H9 (cell line): ENCODE results near the gene ITPRIPL2. TPM values are rescaled to one million over a fixed set of nuclear protein-coding genes. Genes with fewer than 3 reads are reported as not detected.

Experiments used
- DNase-seq: peaks from one replicate; pipeline ENCODE4 v3.0.0-alpha.2; 2017
- H2AFZ ChIP-seq: one replicate; pipeline ENCODE4 v1.6.1; 2013; ENCODE audit warnings: mild to moderate bottlenecking, low read length, control low read depth, moderate library complexity
- H2AK5ac ChIP-seq: 2 replicates; pipeline ENCODE4 v1.6.1; 2013; ENCODE audit warnings: low read length, control low read depth, mixed read lengths; ENCODE audit not compliant: insufficient read length
- H2BK120ac ChIP-seq: one replicate; pipeline ENCODE4 v1.6.1; 2013; ENCODE audit warnings: low read depth, mild to moderate bottlenecking, low read length, control low read depth, inconsistent platforms; ENCODE audit not compliant: poor library complexity, severe bottlenecking
- H2BK12ac ChIP-seq: 2 replicates; pipeline ENCODE4 v1.6.1; 2013; ENCODE audit warnings: low read length, control low read depth, mixed read lengths, low read depth; ENCODE audit not compliant: insufficient read length
- H2BK15ac ChIP-seq: 2 replicates; pipeline ENCODE4 v1.6.1; 2013; ENCODE audit warnings: low read depth, low read length, control low read depth
- H2BK20ac ChIP-seq: one replicate; pipeline ENCODE4 v1.6.1; 2013; ENCODE audit warnings: low read depth, mild to moderate bottlenecking, low read length, control low read depth, inconsistent platforms; ENCODE audit not compliant: poor library complexity, severe bottlenecking
- H2BK5ac ChIP-seq: 2 replicates; pipeline ENCODE4 v1.6.1; 2013; ENCODE audit warnings: low read length, control low read depth, mixed read lengths; ENCODE audit not compliant: insufficient read length
- H3K14ac ChIP-seq: 2 replicates; pipeline ENCODE4 v1.6.1; 2013; ENCODE audit warnings: low read length, control low read depth; ENCODE audit not compliant: insufficient read depth
- H3K18ac ChIP-seq: 2 replicates; pipeline ENCODE4 v1.6.1; 2013; ENCODE audit warnings: low read depth, mild to moderate bottlenecking, mixed read lengths, low read length, control low read depth; ENCODE audit not compliant: insufficient read length
- H3K23ac ChIP-seq: 2 replicates; pipeline ENCODE4 v1.6.1; 2013; ENCODE audit warnings: low read length, control low read depth, mixed read lengths, low read depth; ENCODE audit not compliant: insufficient read length
- H3K23me2 ChIP-seq: 2 replicates; pipeline ENCODE4 v1.6.1; 2013; ENCODE audit warnings: low read depth, mild to moderate bottlenecking, mixed read lengths, low read length, control low read depth; ENCODE audit not compliant: insufficient read length, poor library complexity, severe bottlenecking
- H3K27ac ChIP-seq: 2 replicates; pipeline ENCODE4 v1.5.1; 2013; ENCODE audit warnings: low read length, control low read depth, mixed read lengths, low read depth; ENCODE audit not compliant: insufficient read length
- H3K27me3 ChIP-seq: 2 replicates; pipeline ENCODE4 v1.6.1; 2013; ENCODE audit warnings: low read length, control low read depth, inconsistent platforms; ENCODE audit not compliant: insufficient read depth
- H3K4ac ChIP-seq: 2 replicates; pipeline ENCODE4 v1.6.1; 2013; ENCODE audit warnings: low read depth, mild to moderate bottlenecking, control low read depth, inconsistent platforms, low read length, moderate library complexity
- H3K4me1 ChIP-seq: 2 replicates; pipeline ENCODE4 v1.6.1; 2013; ENCODE audit warnings: low read length, control low read depth, inconsistent platforms; ENCODE audit not compliant: insufficient read depth
- H3K4me2 ChIP-seq: 2 replicates; pipeline ENCODE4 v1.6.1; 2013; ENCODE audit warnings: low read length, control low read depth, mixed read lengths; ENCODE audit not compliant: insufficient read length, insufficient read depth
- H3K56ac ChIP-seq: 2 replicates; pipeline ENCODE4 v1.6.1; 2013; ENCODE audit warnings: low read depth, mild to moderate bottlenecking, mixed read lengths, low read length, control low read depth; ENCODE audit not compliant: insufficient read length
- H3K79me1 ChIP-seq: 2 replicates; pipeline ENCODE4 v1.6.1; 2013; ENCODE audit warnings: low read depth, mild to moderate bottlenecking, moderate library complexity, low read length, control low read depth, inconsistent platforms; ENCODE audit not compliant: insufficient read depth, poor library complexity, severe bottlenecking
- H3K79me2 ChIP-seq: 2 replicates; pipeline ENCODE4 v1.6.1; 2013; ENCODE audit warnings: low read length, control low read depth, inconsistent platforms; ENCODE audit not compliant: insufficient read depth
- H3K9ac ChIP-seq: 2 replicates; pipeline ENCODE4 v1.6.1; 2013; ENCODE audit warnings: low read length, control low read depth, mixed read lengths; ENCODE audit not compliant: insufficient read length; ENCODE audit errors: extremely low read depth
- H3K9me3 ChIP-seq: one replicate; pipeline ENCODE4 v1.6.1; 2013; ENCODE audit warnings: low read depth, low read length, inconsistent platforms; ENCODE audit not compliant: control insufficient read depth
- H3T11ph ChIP-seq: one replicate; pipeline ENCODE4 v1.6.1; 2013; ENCODE audit warnings: mild to moderate bottlenecking, low read length, control low read depth, inconsistent platforms
- H4K20me1 ChIP-seq: one replicate; pipeline ENCODE4 v1.6.1; 2013; ENCODE audit not compliant: control insufficient read depth, insufficient read length, insufficient read depth
- H4K5ac ChIP-seq: 2 replicates; pipeline ENCODE4 v1.6.1; 2013; ENCODE audit warnings: low read depth, mild to moderate bottlenecking, mixed read lengths, low read length, control low read depth; ENCODE audit not compliant: insufficient read length
- H4K8ac ChIP-seq: replicated peaks from 2 replicates; pipeline ENCODE4 v1.6.1; 2013; ENCODE audit warnings: low read length, control low read depth, mixed read lengths, low read depth; ENCODE audit not compliant: insufficient read length
- H4K91ac ChIP-seq: 2 replicates; pipeline ENCODE4 v1.6.1; 2013; ENCODE audit warnings: low read depth, mild to moderate bottlenecking, moderate library complexity, mixed read lengths, low read length, control low read depth; ENCODE audit not compliant: insufficient read length
- H3K27ac Mint-ChIP-seq, 3 experiments: 2 replicates in 2 of 3; 3 replicates in 1 of 3; pipeline ENCODE4 v1.8.0; 2020 to 2021; ENCODE audit warnings: mixed read lengths in 3 of 3, mild to moderate bottlenecking in 1 of 3, moderate library complexity in 1 of 3
- H3K27me3 Mint-ChIP-seq: 2 replicates; pipeline ENCODE4 v1.8.0; 2021; ENCODE audit warnings: low read depth, mild to moderate bottlenecking, moderate library complexity, mixed read lengths
- H3K36me3 Mint-ChIP-seq, 3 experiments: 2 replicates in 2 of 3; 3 replicates in 1 of 3; pipeline ENCODE4 v1.8.0; 2020 to 2021; ENCODE audit warnings: low read depth in 3 of 3, mixed read lengths in 3 of 3; ENCODE audit not compliant: insufficient read depth in 1 of 3
- H3K4me1 Mint-ChIP-seq, 2 experiments: 2 replicates each; pipeline ENCODE4 v1.8.0; 2020; ENCODE audit warnings: mixed read lengths in 2 of 2
- H3K4me3 Mint-ChIP-seq, 2 experiments: 2 replicates in 1 of 2; 3 replicates in 1 of 2; pipeline ENCODE4 v1.8.0; 2020 to 2021; ENCODE audit warnings: mild to moderate bottlenecking in 2 of 2, mixed read lengths in 2 of 2, moderate library complexity in 1 of 2
- H3K9me3 Mint-ChIP-seq, 2 experiments: 2 replicates in 1 of 2; 3 replicates in 1 of 2; pipeline ENCODE4 v1.8.0; 2020; ENCODE audit warnings: mild to moderate bottlenecking in 2 of 2, mixed read lengths in 2 of 2, moderate library complexity in 1 of 2
- CTCF ChIP-seq: fragments of 200-600 bp; sonication (generic); conservative IDR thresholded peaks from 3 replicates; pipeline ENCODE4 v1.8.0; 2021; ENCODE audit warnings: antibody characterized with exemption, mild to moderate bottlenecking
- WGBS: extraction: QIAGEN DNeasy Blood & Tissue Kit; methylation state at CpG from one replicate; pipeline ENCODE4 v1.1.7; 2013; ENCODE audit warnings: missing lambda C conversion rate, low lambda C conversion rate, mixed read lengths; ENCODE audit not compliant: insufficient read length; ENCODE audit errors: extremely low coverage; 5-methylcytosine and 5-hydroxymethylcytosine counted together
- total RNA-seq: library from RNA; stranded (reverse); gene quantifications from 2 replicates; pipeline ENCODE4 v1.2.1, GENCODE V29; 2021

Gene ITPRIPL2
- total RNA-seq, 1 experiment from 2014 or later = 9.1 TPM

GRCh38 chr16:19139436-19140091, 25.8 kb downstream of the ITPRIPL2 start:
- no peak overlapping the region for H3K27ac Mint-ChIP-seq

More at GRCh38 chr16:19139436-19140091, 25.8 kb downstream of the ITPRIPL2 start:
- no CpG with 5 or more reads among the region's 5 CpGs for WGBS
- Histone ChIP-seq H2AFZ (no peak overlapping the region), H4K5ac (no peak overlapping the region), H4K91ac (no peak overlapping the region), H3K4ac (no peak overlapping the region), H3K9ac (no peak overlapping the region), H3K18ac (no peak overlapping the region), H4K20me1 (no peaks in the 10 kb centered on the region), H2BK5ac (no peak overlapping the region), H3K9me3 (no peaks in the 10 kb centered on the region), H2BK20ac (no peak overlapping the region), H2BK120ac (no peak overlapping the region), H3K4me2 (no peak overlapping the region), H4K8ac (no peak overlapping the region), H3K79me2 (no peaks in the 10 kb centered on the region), H3K79me1 (no peaks in the 10 kb centered on the region), H3K27ac (no peak overlapping the region), H3T11ph (no peak overlapping the region), H3K27me3 (no peaks in the 10 kb centered on the region), H2AK5ac (no peak overlapping the region), H3K4me1 (peaks cover 3% of the 10 kb centered on the region; the same call in 1 of the 2 replicates), H3K14ac (no peak overlapping the region), H2BK12ac (no peak overlapping the region), H3K56ac (no peak overlapping the region), H3K23me2 (no peaks in the 10 kb centered on the region), H3K23ac (no peak overlapping the region), H2BK15ac (no peak overlapping the region)
- peaks cover 15 to 17% of the 10 kb centered on the region in 2 experiments for H3K4me1 Mint-ChIP-seq
- H3K36me3 Mint-ChIP-seq = no peaks in the 10 kb centered on the region
- TF ChIP-seq CTCF = no peak
- H3K27me3 Mint-ChIP-seq = peaks cover 1% of the 10 kb centered on the region; the same call in 1 of the 2 replicates
- DNase-seq = no peak
- no peak overlapping the region for H3K4me3 Mint-ChIP-seq
- no peaks in the 10 kb centered on the region for H3K9me3 Mint-ChIP-seq
